A549 (cell line): ENCODE measurements around the gene HMCES. TPM values are rescaled to one million over a fixed set of nuclear protein-coding genes. Genes with fewer than 3 reads are reported as not detected.

ENCODE experiments used
- ATAC-seq, 2 experiments: fragments of 200-7000 bp in 1 of 2; fragments of >200 bp in 1 of 2; cut with Nextera tagmentation in 1 of 2; cut with Tn5 transposase in 1 of 2; 3 replicates each; pipeline versions ENCODE4 v1.8.0 to v1.9.1; 2018 to 2020; ENCODE audit warnings: mild to moderate bottlenecking in 1 of 2, moderate library complexity in 1 of 2
- CTCF ChIA-PET: fragments of 300-600 bp; sonication (Branson Sonifier 250); formaldehyde crosslinking; extraction: SDS; loops from one replicate; lab custom pipeline; 2021; ENCODE audit warnings: antibody characterized with exemption, inconsistent platforms; lab: Yijun Ruan, JAX
- POLR2A ChIA-PET: fragments of 350-600 bp; formaldehyde crosslinking; extraction: SDS; loops from one replicate; lab custom pipeline; 2021; ENCODE audit warnings: antibody characterized with exemption, inconsistent platforms; lab: Yijun Ruan, JAX
- DNase-seq, 2 experiments: peaks; one replicate each; pipeline versions ENCODE4 v3.0.0 to v3.0.0-alpha.2; 2011 to 2016; ENCODE audit warnings: low read depth in 1 of 2, low spot score in 1 of 2
- FAIRE-seq: peaks from 2 replicates; lab custom pipeline; 2011; peaks lifted over from hg19 to GRCh38; lab: Jason Lieb, UNC
- H3K27ac ChIP-seq, 2 experiments: fragments of >200 bp; sonication (Bioruptor Twin); formaldehyde crosslinking; 3 replicates each; pipeline ENCODE4 v1.5.1; 2016 to 2017
- H3K4me1 ChIP-seq: fragments of >200 bp; sonication (Bioruptor Twin); formaldehyde crosslinking; 3 replicates; pipeline ENCODE4 v1.6.1; 2016
- H3K4me2 ChIP-seq: fragments of >200 bp; sonication (Bioruptor Twin); formaldehyde crosslinking; 3 replicates; pipeline ENCODE4 v1.6.1; 2016
- H3K4me3 ChIP-seq: fragments of >200 bp; sonication (Bioruptor Twin); formaldehyde crosslinking; 3 replicates; pipeline ENCODE4 v1.5.1; 2016
- H3K9me3 ChIP-seq: fragments of >200 bp; sonication (Bioruptor Twin); formaldehyde crosslinking; 3 replicates; pipeline ENCODE4 v1.6.1; 2016
- BHLHE40 ChIP-seq: IDR thresholded peaks from 2 replicates; pipeline ENCODE4 v1.6.1; 2012; ENCODE audit warnings: low read depth, low read length, inconsistent platforms
- CEBPB ChIP-seq, 2 experiments: fragments of >200 bp in 1 of 2; sonication (Bioruptor Twin) in 1 of 2; formaldehyde crosslinking in 1 of 2; IDR thresholded peaks; 2 replicates each; pipeline ENCODE4 v1.6.1; 2012 to 2016
- EHF ChIP-seq: fragments of 250-450 bp; sonication (Bioruptor Pico); IDR thresholded peaks from 2 replicates; pipeline ENCODE4 v1.5.0; 2020; ENCODE audit warnings: mild to moderate bottlenecking
- EP300 ChIP-seq, 2 experiments: fragments of >200 bp; sonication (Bioruptor Twin); formaldehyde crosslinking; IDR thresholded peaks; 2 replicates in 1 of 2; 3 replicates in 1 of 2; pipeline ENCODE4 v1.6.1; 2016 to 2017
- FOSB ChIP-seq: fragments of 250-450 bp; sonication (Bioruptor Pico); IDR thresholded peaks from 2 replicates; pipeline ENCODE4 v1.5.0; 2020; ENCODE audit warnings: mild to moderate bottlenecking, moderate library complexity
- FOXS1 ChIP-seq: fragments of 250-450 bp; sonication (Bioruptor Pico); IDR thresholded peaks from 2 replicates; pipeline ENCODE4 v1.5.0; 2020; ENCODE audit warnings: mild to moderate bottlenecking, moderate library complexity
- HEYL ChIP-seq: fragments of 250-450 bp; sonication (Bioruptor Pico); IDR thresholded peaks from 2 replicates; pipeline ENCODE4 v1.8.0; 2021; ENCODE audit warnings: mild to moderate bottlenecking, moderate library complexity
- HOXB13 ChIP-seq: fragments of 250-450 bp; sonication (Bioruptor Pico); IDR thresholded peaks from 2 replicates; pipeline ENCODE4 v1.5.0; 2020; ENCODE audit warnings: low read depth, mild to moderate bottlenecking, moderate library complexity
- HOXB5 ChIP-seq: fragments of 250-450 bp; sonication (Bioruptor Pico); IDR thresholded peaks from 2 replicates; pipeline ENCODE4 v1.5.0; 2020; ENCODE audit warnings: mild to moderate bottlenecking, moderate library complexity
- KDM5A ChIP-seq: fragments of 200-600 bp; sonication (generic); IDR thresholded peaks from 2 replicates; pipeline ENCODE4 v1.6.1; 2016; ENCODE audit warnings: antibody characterized with exemption, mild to moderate bottlenecking
- NPAS2 ChIP-seq: fragments of 250-450 bp; sonication (Bioruptor Pico); IDR thresholded peaks from 2 replicates; pipeline ENCODE4 v1.8.0; 2022; ENCODE audit warnings: mild to moderate bottlenecking, moderate library complexity, borderline replicate concordance
- NR3C1 ChIP-seq: fragments of >200 bp; sonication (Bioruptor Twin); formaldehyde crosslinking; IDR thresholded peaks from 3 replicates; pipeline ENCODE4 v1.6.1; 2017
- PHF8 ChIP-seq: fragments of 200-600 bp; sonication (generic); IDR thresholded peaks from 2 replicates; pipeline ENCODE4 v1.6.1; 2016; ENCODE audit warnings: low read depth, mild to moderate bottlenecking, antibody characterized with exemption, moderate library complexity, borderline replicate concordance
- SREBF2 ChIP-seq: fragments of 450-650 bp; IDR thresholded peaks from 2 replicates; pipeline ENCODE4 v1.6.1; 2014; ENCODE audit warnings: mild to moderate bottlenecking, moderate library complexity
- TFCP2L1 ChIP-seq: fragments of 250-450 bp; sonication (Bioruptor Pico); IDR thresholded peaks from 2 replicates; pipeline ENCODE4 v1.5.0; 2021; ENCODE audit warnings: mild to moderate bottlenecking
- TP53 ChIP-seq: fragments of 250-450 bp; sonication (Bioruptor Pico); IDR thresholded peaks from 2 replicates; pipeline ENCODE4 v1.5.0; 2021; ENCODE audit warnings: mild to moderate bottlenecking, moderate library complexity
- ZSCAN20 ChIP-seq: fragments of 250-450 bp; sonication (Bioruptor Pico); IDR thresholded peaks from 2 replicates; pipeline ENCODE4 v1.8.0; 2022; ENCODE audit warnings: mild to moderate bottlenecking, moderate library complexity
- WGBS: methylation state at CpG from one replicate; pipeline ENCODE4 v1.1.6; 2017; ENCODE audit errors: missing lambda C conversion rate; 5-methylcytosine and 5-hydroxymethylcytosine counted together
- polyA plus RNA-seq, 4 experiments: library from polyadenylated mRNA; depleted of rRNA in 3 of 4; stranded (reverse); fragments of >200 nt; fragmentation: RNase III in 1 of 4; extraction: RNeasy Plus Mini Kit Qiagen cat#74134 plus additional on column Dnase treatment in 1 of 4; gene quantifications; 2 replicates in 3 of 4; 3 replicates in 1 of 4; pipeline ENCODE4 v1.2.3, GENCODE V29; 2011 to 2017
- TF ChIP-seq, protein P1 (sequence below): fragments of 450-650 bp; IDR thresholded peaks from 2 replicates; pipeline ENCODE4 v1.6.1; 2014; ENCODE audit warnings: antibody characterized with exemption
- TF ChIP-seq, protein P2 (sequence below): fragments of 250-450 bp; sonication (Bioruptor Pico); IDR thresholded peaks from 2 replicates; pipeline ENCODE4 v1.5.0; 2021; ENCODE audit warnings: mild to moderate bottlenecking, moderate library complexity, borderline replicate concordance
- TF ChIP-seq, protein P3 (sequence below): fragments of >200 bp; sonication (Bioruptor Twin); formaldehyde crosslinking; IDR thresholded peaks from 3 replicates; pipeline ENCODE4 v1.6.1; 2016

Gene HMCES
- polyA plus RNA-seq, 2 of the 4 experiments (the other 2 are of a cell fraction) = 35.2 to 39.9 TPM

DNA sequence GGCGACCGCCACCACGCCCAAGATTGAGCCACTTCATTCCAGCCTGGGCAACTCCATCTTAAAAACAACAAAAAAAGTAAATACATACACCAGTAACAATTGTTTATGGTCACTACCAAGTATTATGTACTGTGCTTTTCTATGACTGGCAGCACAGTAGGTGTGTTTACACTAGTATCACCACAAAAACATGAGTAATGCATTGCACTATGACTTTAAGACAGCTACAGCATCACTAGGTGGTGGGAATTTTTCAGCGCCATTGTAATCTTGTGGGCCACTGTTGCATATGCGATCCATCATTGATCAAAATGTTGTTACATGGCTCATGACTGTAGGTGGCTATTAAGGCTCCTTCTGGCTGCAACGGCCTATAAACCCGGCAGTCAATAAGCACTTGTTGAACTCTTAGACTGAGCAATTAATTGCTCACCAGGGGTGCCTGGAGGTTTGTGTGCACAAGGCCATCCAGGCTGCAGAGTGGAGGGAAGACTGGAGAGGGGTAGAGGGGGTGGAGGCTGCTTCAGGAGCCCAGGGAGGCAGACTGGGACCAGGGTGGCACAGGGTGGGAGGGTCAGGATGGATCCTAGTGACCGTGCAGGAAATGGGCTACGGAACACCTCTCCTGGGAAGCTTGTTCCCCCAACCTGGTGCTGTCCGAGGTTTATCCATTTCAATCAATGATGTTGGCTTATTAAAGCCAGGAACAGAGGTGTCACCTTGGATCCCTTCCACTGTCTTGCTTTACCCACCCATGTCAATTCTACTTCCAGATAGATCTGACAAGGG is 47.1 kb upstream of the HMCES start:
- Histone ChIP-seq H3K4me1 (peaks cover 45% of the 10 kb centered on the region), H3K9me3 (no peaks in the 10 kb centered on the region), H3K4me3 (no peak overlapping the region), H3K27ac (peak overlapping the region; percentile 58 to 88), H3K4me2 (peak overlapping the region; percentile 11; the same call in 2 of the 3 replicates)
- FAIRE-seq = no peak
- TF ChIP-seq TFCP2L1 (CRISPR knock-in tag) (no peak), FOSB (no peak), EP300 (IDR thresholded peaks at IDR 0.05) (no peak), NPAS2 (CRISPR knock-in tag) (no peak), TP53 (CRISPR knock-in tag) (no peak)
- TF ChIP-seq, protein P1, sequence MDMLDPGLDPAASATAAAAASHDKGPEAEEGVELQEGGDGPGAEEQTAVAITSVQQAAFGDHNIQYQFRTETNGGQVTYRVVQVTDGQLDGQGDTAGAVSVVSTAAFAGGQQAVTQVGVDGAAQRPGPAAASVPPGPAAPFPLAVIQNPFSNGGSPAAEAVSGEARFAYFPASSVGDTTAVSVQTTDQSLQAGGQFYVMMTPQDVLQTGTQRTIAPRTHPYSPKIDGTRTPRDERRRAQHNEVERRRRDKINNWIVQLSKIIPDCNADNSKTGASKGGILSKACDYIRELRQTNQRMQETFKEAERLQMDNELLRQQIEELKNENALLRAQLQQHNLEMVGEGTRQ = no peak
- TF ChIP-seq, protein P2, sequence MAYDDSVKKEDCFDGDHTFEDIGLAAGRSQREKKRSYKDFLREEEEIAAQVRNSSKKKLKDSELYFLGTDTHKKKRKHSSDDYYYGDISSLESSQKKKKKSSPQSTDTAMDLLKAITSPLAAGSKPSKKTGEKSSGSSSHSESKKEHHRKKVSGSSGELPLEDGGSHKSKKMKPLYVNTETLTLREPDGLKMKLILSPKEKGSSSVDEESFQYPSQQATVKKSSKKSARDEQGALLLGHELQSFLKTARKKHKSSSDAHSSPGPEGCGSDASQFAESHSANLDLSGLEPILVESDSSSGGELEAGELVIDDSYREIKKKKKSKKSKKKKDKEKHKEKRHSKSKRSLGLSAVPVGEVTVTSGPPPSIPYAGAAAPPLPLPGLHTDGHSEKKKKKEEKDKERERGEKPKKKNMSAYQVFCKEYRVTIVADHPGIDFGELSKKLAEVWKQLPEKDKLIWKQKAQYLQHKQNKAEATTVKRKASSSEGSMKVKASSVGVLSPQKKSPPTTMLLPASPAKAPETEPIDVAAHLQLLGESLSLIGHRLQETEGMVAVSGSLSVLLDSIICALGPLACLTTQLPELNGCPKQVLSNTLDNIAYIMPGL (CRISPR knock-in tag) = no peak
- 78% methylated on average over 10 of the region's 10 CpGs for WGBS
- CTCF ChIA-PET = interaction anchor here (0.6 to 11.5 kb wide), 7 partner anchors 8 to 261 kb away, joined by 3 to 82 read pairs (median 5); no protein-coding TSS in a partner anchor
- POLR2A ChIA-PET = interaction anchor here (0.7 to 1.2 kb wide), 7 partner anchors 14 to 110 kb away, joined by 3 to 6 read pairs (median 3); partner anchors contain the start of genes CNBP, COPG1 and RAB43
- ATAC-seq = no peak
- peak in 1 of 2 experiments; percentile 29 for DNase-seq

DNA sequence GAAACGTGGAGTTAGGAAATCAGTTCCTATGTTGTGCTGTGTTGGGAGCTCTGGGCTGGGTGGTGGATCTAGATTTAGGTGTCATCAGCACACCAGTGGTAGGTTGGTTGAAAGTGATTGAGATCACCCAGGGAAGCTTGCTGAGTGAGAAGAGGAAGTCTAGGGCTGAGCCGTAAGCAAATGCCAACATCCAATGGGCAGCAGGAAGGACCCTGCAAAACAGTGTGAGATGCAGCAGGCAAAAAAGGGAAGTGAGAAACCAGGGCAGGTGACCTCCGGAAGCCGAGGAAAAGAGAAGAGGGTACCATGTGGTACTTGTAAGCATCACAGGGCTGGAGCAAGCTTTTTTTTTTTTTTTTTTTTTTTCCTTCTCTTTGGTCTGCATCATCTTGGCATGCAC is 45.1 kb upstream of the HMCES start:
- ATAC-seq (no peak), FAIRE-seq (no peak), DNase-seq (no peak)
- H3K4me1 ChIP-seq = peaks cover 33% of the 10 kb centered on the region
- no peak overlapping the region for H3K4me2 ChIP-seq
- peak overlapping the region; percentile 21 to 35; a peak in 2 of 6 replicates for H3K27ac ChIP-seq
- ChIA-PET CTCF (interaction anchor here (1.7 to 11.5 kb wide), 2 partner anchors 12 to 180 kb away, joined by 4 to 82 read pairs; no protein-coding TSS in a partner anchor), POLR2A (interaction anchor here (0.6 to 1.1 kb wide), 2 partner anchors 16 to 50 kb away, joined by 5 read pairs; partner anchors contain the start of genes CNBP and COPG1)
- 82% methylated on average over 4 of the region's 4 CpGs for WGBS
- H3K4me3 ChIP-seq = no peak overlapping the region
- TF ChIP-seq SREBF2 (no peak), EP300 (IDR thresholded peaks at IDR 0.05) (no peak), TP53 (CRISPR knock-in tag) (no peak), ZSCAN20 (CRISPR knock-in tag) (no peak), HOXB13 (CRISPR knock-in tag) (no peak), KDM5A (no peak), EHF (no peak), HEYL (no peak), CEBPB (IDR thresholded peaks at IDR 0.05) (no peak), BHLHE40 (no peak), HOXB5 (no peak), NR3C1 (no peak), PHF8 (no peak), FOXS1 (CRISPR knock-in tag) (no peak)
- TF ChIP-seq, protein P2 (CRISPR knock-in tag) = no peak
- TF ChIP-seq, protein P3, sequence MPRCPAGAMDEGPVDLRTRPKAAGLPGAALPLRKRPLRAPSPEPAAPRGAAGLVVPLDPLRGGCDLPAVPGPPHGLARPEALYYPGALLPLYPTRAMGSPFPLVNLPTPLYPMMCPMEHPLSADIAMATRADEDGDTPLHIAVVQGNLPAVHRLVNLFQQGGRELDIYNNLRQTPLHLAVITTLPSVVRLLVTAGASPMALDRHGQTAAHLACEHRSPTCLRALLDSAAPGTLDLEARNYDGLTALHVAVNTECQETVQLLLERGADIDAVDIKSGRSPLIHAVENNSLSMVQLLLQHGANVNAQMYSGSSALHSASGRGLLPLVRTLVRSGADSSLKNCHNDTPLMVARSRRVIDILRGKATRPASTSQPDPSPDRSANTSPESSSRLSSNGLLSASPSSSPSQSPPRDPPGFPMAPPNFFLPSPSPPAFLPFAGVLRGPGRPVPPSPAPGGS = no peak
- H3K9me3 ChIP-seq = no peaks in the 10 kb centered on the region
